SK-N-SH treated with all-trans-retinoic acid at 6 μM for 48 hours (cell line): Measurements from ENCODE around the gene PRUNE2.

Experiments
- ARNTL ChIP-seq: fragments of 450-650 bp; formaldehyde crosslinking; IDR thresholded peaks from 2 replicates; pipeline ENCODE4 v1.5.0; 2020; ENCODE audit warnings: low read depth, mild to moderate bottlenecking, moderate library complexity, borderline replicate concordance
- CSDC2 ChIP-seq: fragments of 250-450 bp; sonication (Bioruptor Pico); IDR thresholded peaks from 2 replicates; pipeline ENCODE4 v1.5.0; 2020; ENCODE audit warnings: mild to moderate bottlenecking, moderate library complexity
- GLIS3 ChIP-seq: fragments of 250-450 bp; sonication (Bioruptor Pico); IDR thresholded peaks from 2 replicates; pipeline ENCODE4 v1.5.0; 2020; ENCODE audit warnings: mild to moderate bottlenecking, moderate library complexity
- PATZ1 ChIP-seq: fragments of 250-450 bp; sonication (Bioruptor Pico); IDR thresholded peaks from 2 replicates; pipeline ENCODE4 v1.8.0; 2020; ENCODE audit warnings: mild to moderate bottlenecking, moderate library complexity, borderline replicate concordance
- POU6F1 ChIP-seq: fragments of 250-450 bp; sonication (Bioruptor Pico); IDR thresholded peaks from 2 replicates; pipeline ENCODE4 v1.8.0; 2021; ENCODE audit warnings: low read depth, mild to moderate bottlenecking, moderate library complexity, borderline replicate concordance

- no peak for TF ChIP-seq CSDC2 (CRISPR knock-in tag)
- TF ChIP-seq ARNTL (CRISPR knock-in tag): no peak
- no peak for TF ChIP-seq POU6F1 (CRISPR knock-in tag)
- no peak for TF ChIP-seq PATZ1 (CRISPR knock-in tag)
- TF ChIP-seq GLIS3 (CRISPR knock-in tag): no peak
Observed at GRCh38 chr9:76949865-76950264, 44.0 kb upstream of the PRUNE2 start.
